ENCODE measurements around the gene CELA2B. TPM values are rescaled to one million over a fixed set of nuclear protein-coding genes. Genes with fewer than 3 reads are reported as not detected.

Gene CELA2B
- total and polyA plus RNA-seq, 10 of the 15 experiments (the other 5 are each of a cell fraction or from before 2014, with no cell fraction given), result not detected

- POLR2A ChIA-PET, result interaction anchor here (1.0 to 1.3 kb wide), 2 partner anchors 11 to 24 kb away, joined by 3 read pairs; no protein-coding TSS in a partner anchor
- Histone ChIP-seq H3K79me2 (ENCODE audit: control insufficient read depth, insufficient read depth, low read length) (peaks cover 13% of the 10 kb centered on the region), H4K20me1 (ENCODE audit: control insufficient read depth, insufficient read depth) (no peaks in the 10 kb centered on the region), H3K36me3 (ENCODE audit: control insufficient read depth in 2 of 2, insufficient read depth in 2 of 2, low read length in 1 of 2) (no peaks in the 10 kb centered on the region), H3K9ac (ENCODE audit: control insufficient read depth, insufficient read depth, low read length) (peak within 1 kb of the TSS; percentile 79), H2AFZ (ENCODE audit: control insufficient read depth, low read depth, low read length) (peak within 1 kb of the TSS; percentile 95), H3K4me1 (ENCODE audit: control insufficient read depth, insufficient read depth, low read length) (peaks cover 9% of the 10 kb centered on the region; the same call in 1 of the 2 replicates), H3K27ac (ENCODE audit: control insufficient read depth, insufficient read depth) (peak within 1 kb of the TSS; percentile 87), H3K9me3 (replicated peaks; ENCODE audit: control insufficient read depth, insufficient read depth, low read length) (no peaks in the 10 kb centered on the region), H3K4me3 (peak within 1 kb of the TSS; percentile 95), H3K27me3 (replicated peaks in 1 of 2; ENCODE audit: control insufficient read depth in 2 of 2, insufficient read depth in 2 of 2, low read length in 1 of 2) (no peaks in the 10 kb centered on the region), H3K4me2 (ENCODE audit: control insufficient read depth, insufficient read depth) (peak within 1 kb of the TSS; percentile 98)
- no peak for ATAC-seq
- no TSS peak for BruUV-seq (replicated peaks)
- SMC1A ChIA-PET (ENCODE audit: uncharacterized antibody, unreplicated experiment), result interaction anchor here (0.6 to 1.3 kb wide), 3 partner anchors 9 to 1501 kb away, joined by 3 to 4 read pairs (median 3); no protein-coding TSS in a partner anchor
- intact Hi-C loops (cut with micrococcal nuclease; ENCODE audit: unreplicated experiment) (loop anchor here (10.0 kb wide), 2 partner anchors 321 to 451 kb away; partner anchors contain the start of genes SPEN and ZBTB17), in situ Hi-C loops (cut with MboI) (no loop called here)
- FAIRE-seq, result peak; percentile 38
- CTCF ChIA-PET, result interaction anchor here (1.0 kb wide), 1 partner anchor 217 kb away, joined by 3 read pairs; no protein-coding TSS in a partner anchor
- no peak for DNase-seq (ENCODE audit: low read depth, low spot score)
- RAD21 ChIA-PET (ENCODE audit: unreplicated experiment), result interaction anchor here (0.6 to 0.7 kb wide), 2 partner anchors 48 to 162 kb away, joined by 3 read pairs; no protein-coding TSS in a partner anchor
- 1% methylated on average over 20 of the region's 27 CpGs for WGBS (ENCODE audit: insufficient coverage, insufficient replicate concordance, low lambda C conversion rate, missing lambda C conversion rate)
- TF ChIP-seq SREBF1 (IDR thresholded peaks at IDR 0.05; ENCODE audit: low read length) (no peak), HDAC6 (IDR thresholded peaks at IDR 0.05; ENCODE audit: unreplicated experiment) (no peak), SREBF2 (IDR thresholded peaks at IDR 0.05; ENCODE audit: low read length) (no peak), ZNF24 (IDR thresholded peaks at IDR 0.05) (no peak), LARP7 (IDR thresholded peaks at IDR 0.05) (peak; percentile 57; the same call in 1 of the 2 replicates), ZNF687 (IDR thresholded peaks at IDR 0.05) (peak; percentile 62; the same call in 1 of the 2 replicates), CREM (IDR thresholded peaks at IDR 0.05; ENCODE audit: low read depth) (no peak), EP300 (IDR thresholded peaks at IDR 0.05; ENCODE audit: borderline replicate concordance in 1 of 2, control insufficient read depth in 1 of 2, low read depth in 2 of 2, low read length in 2 of 2) (no peak), POLR2AphosphoS5 (IDR thresholded peaks at IDR 0.05; ENCODE audit: low read length) (peak; percentile 84), PAX5 (IDR thresholded peaks at IDR 0.05; ENCODE audit: borderline replicate concordance, low read depth, low read length) (no peak), RAD21 (IDR thresholded peaks at IDR 0.05; ENCODE audit: insufficient read depth, low read depth, low read length) (no peak), E4F1 (IDR thresholded peaks at IDR 0.05; ENCODE audit: borderline replicate concordance, partially characterized antibody) (no peak), PML (IDR thresholded peaks at IDR 0.05; ENCODE audit: low read length) (no peak), SUPT20H (IDR thresholded peaks at IDR 0.05; ENCODE audit: borderline replicate concordance, control insufficient read depth, low read depth, low read length) (no peak), IKZF1 (conservative IDR thresholded peaks at IDR 0.05) (no peak; the same call in 1 of the 2 replicates), CREB1 (IDR thresholded peaks at IDR 0.05; ENCODE audit: low read depth) (no peak), SIX5 (IDR thresholded peaks at IDR 0.05; ENCODE audit: low read depth, low read length, severe bottlenecking) (no peak), SMARCA5 (IDR thresholded peaks at IDR 0.05) (peak; percentile 58; the same call in 1 of the 2 replicates), NBN (IDR thresholded peaks at IDR 0.05) (peak; percentile 2; the same call in 1 of the 2 replicates)
These were observed 48.0 kb downstream of the CELA2B start, which contains the start of gene CASP9 for GRCh38 chr1:15524021-15524282. TSS of gene CASP9 (minus strand) at chr1:15524215. CDS start at chr1:15524200, 15 bp downstream.

Data from GM12878 (cell line).